ENCODE measurements around the gene USP6NL.

- TF ChIP-seq CTCF (conservative IDR thresholded peaks at IDR 0.05) (no peak), EZH2 (IDR thresholded peaks at IDR 0.05; ENCODE audit: low read depth) (no peak)
Observed at GRCh38 chr10:11589738-11590137, 21.7 kb downstream of the USP6NL start.
